Aorta (tissue), 5 donors: ENCODE data around the gene ULK4. TPM values are rescaled to one million over a fixed set of nuclear protein-coding genes. Genes with fewer than 3 reads are reported as not detected.
A peak's percentile ranks its signal among the peaks of the same experiment; 100 is the strongest.

Source experiments
- ATAC-seq: fragments of 200-7000 bp; cut with Tn5 transposase; one replicate; pipeline ENCODE4 v1.9.1; 2022; ENCODE audit warnings: moderate library complexity; ENCODE audit not compliant: low FRiP score
- DNase-seq, 2 donors: peaks; one replicate each; pipeline ENCODE4 v3.0.0-alpha.2; 2020
- H3K27ac ChIP-seq, 2 donors: one replicate each; pipeline ENCODE4 v1.5.1; 2013; ENCODE audit warnings: low read length in 2 of 2, mild to moderate bottlenecking in 2 of 2, moderate library complexity in 2 of 2, control low read depth in 1 of 2, inconsistent platforms in 1 of 2, low read depth in 1 of 2
- H3K27me3 ChIP-seq, 2 donors: one replicate each; pipeline ENCODE4 v1.6.1; 2013; ENCODE audit warnings: control low read depth in 1 of 2, low read length in 1 of 2, mild to moderate bottlenecking in 1 of 2, moderate library complexity in 1 of 2; ENCODE audit not compliant: insufficient read depth in 2 of 2, control insufficient read depth in 1 of 2
- H3K36me3 ChIP-seq, 2 donors: one replicate each; pipeline ENCODE4 v1.6.1; 2013; ENCODE audit warnings: control low read depth in 1 of 2, low read length in 1 of 2, mild to moderate bottlenecking in 1 of 2; ENCODE audit not compliant: insufficient read depth in 2 of 2, control insufficient read depth in 1 of 2
- H3K4me1 ChIP-seq, 2 donors: one replicate each; pipeline ENCODE4 v1.6.1; 2013; ENCODE audit warnings: low read length in 2 of 2, control low read depth in 1 of 2, mild to moderate bottlenecking in 1 of 2, moderate library complexity in 1 of 2; ENCODE audit not compliant: insufficient read depth in 2 of 2, control insufficient read depth in 1 of 2
- H3K4me3 ChIP-seq, 2 donors: one replicate each; pipeline ENCODE4 v1.5.1; 2013; ENCODE audit warnings: low read length in 2 of 2, control low read depth in 1 of 2, mild to moderate bottlenecking in 1 of 2
- H3K9me3 ChIP-seq: one replicate; pipeline ENCODE4 v1.6.1; 2013; ENCODE audit warnings: mild to moderate bottlenecking, low read length; ENCODE audit not compliant: control insufficient read depth
- WGBS, 2 donors: extraction: QIAGEN DNeasy Blood & Tissue Kit; methylation state at CpG; one replicate each; pipeline ENCODE4 v1.1.7; 2013; 5-methylcytosine and 5-hydroxymethylcytosine counted together
- intact Hi-C, 2 donors: fragments of 100-400 bp; cut with DNase I; formaldehyde crosslinking; loops; one replicate each; pipeline versions ENCODE4 v1.14.2 to v1.15.0; 2022
- polyA plus RNA-seq, 2 donors: library from polyadenylated mRNA; stranded (reverse); fragments of 200-250 nt; gene quantifications; one replicate each; pipeline ENCODE4 v1.2.3, GENCODE V29; 2013
- total RNA-seq, 2 donors: library from RNA; stranded (reverse); fragmentation: NEBNext Ultra II Directional; extraction: Animal tissue kit (Norgen Biotek cat#: 25700); gene quantifications; one replicate each; pipeline ENCODE4 v1.2.1, GENCODE V29; 2021
- donor health status: healthy with polysubstance abuse.
- donor health status: Bipolar disorder and iron deficiency.
- donor health status: DM: no; HTN: no; CAD: no.
- donor health status: DM: no; HTN: no; CAD: no.
- donor health status: DM: yes; HTN: yes; CAD: no.

ULK4 gene
- total and polyA plus RNA-seq, 4 donors = 1.1 to 15.2 (median 7.5) TPM

DNA sequence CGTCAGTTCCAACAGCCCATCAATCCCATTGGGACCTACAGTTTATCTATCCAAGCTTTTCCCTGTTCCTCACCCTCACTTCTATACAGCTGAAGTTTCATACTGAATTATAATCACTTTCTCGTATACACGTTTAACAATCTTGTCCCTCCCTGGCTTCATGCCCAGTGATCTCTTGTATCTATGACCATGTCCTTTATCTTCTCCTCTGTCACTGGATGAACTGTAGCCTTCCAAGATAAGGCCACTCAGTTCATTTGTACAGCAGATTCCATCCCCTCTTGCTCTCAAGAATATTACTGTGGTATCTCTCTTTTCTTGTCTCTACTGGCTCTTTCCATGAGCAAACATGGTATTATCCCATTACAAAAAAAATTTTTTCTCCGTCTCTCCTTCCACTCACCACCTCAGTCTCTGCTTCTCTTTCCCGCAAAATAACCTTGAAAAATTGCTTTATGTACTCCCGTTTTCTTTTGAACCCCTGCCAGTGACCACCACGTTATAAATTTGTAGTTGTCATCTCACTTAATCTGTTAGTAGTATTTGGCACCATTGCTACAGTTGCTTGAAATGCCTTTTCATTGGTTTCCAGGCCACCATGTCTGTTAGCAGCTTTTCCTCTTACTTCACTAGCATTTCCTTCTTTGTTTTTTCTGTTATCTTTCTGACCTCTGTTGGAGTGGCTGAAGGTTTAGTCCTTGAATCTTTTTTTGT is 753.2 kb downstream of the ULK4 start:
- ATAC-seq (no peak), DNase-seq (no peak)
- peaks cover 1 to 24% of the 10 kb centered on the region in 2 donors for H3K4me1 ChIP-seq
- no peaks in the 10 kb centered on the region for H3K27me3 ChIP-seq
- no peak overlapping the region for H3K27ac ChIP-seq
- no peaks in the 10 kb centered on the region for H3K36me3 ChIP-seq
- H3K9me3 ChIP-seq = no peaks in the 10 kb centered on the region
- WGBS, 2 donors = 56 to 61% methylated on average over 7 of the region's 7 CpGs
- intact Hi-C loops = loop anchor here in 1 of 2 donors (10.0 kb wide), 1 partner anchor 514 kb away; no protein-coding TSS in a partner anchor
- no peak overlapping the region for H3K4me3 ChIP-seq

- Histone ChIP-seq H3K36me3 (no peaks in the 10 kb centered on the region), H3K27me3 (no peaks in the 10 kb centered on the region), H3K9me3 (no peaks in the 10 kb centered on the region), H3K4me3 (no peak overlapping the region), H3K4me1 (peaks cover 3 to 18% of the 10 kb centered on the region in 2 donors), H3K27ac (no peak overlapping the region)
- no peak for ATAC-seq
- intact Hi-C loops = loop anchor here in 1 of 2 donors (10.0 kb wide), 1 partner anchor 513 kb away; no protein-coding TSS in a partner anchor
- 26 to 31% methylated on average over 1 of the region's 1 CpG for WGBS, 2 donors
- no peak for DNase-seq
Measured at GRCh38 chr3:41207355-41207754, 754.5 kb downstream of the ULK4 start.

DNA sequence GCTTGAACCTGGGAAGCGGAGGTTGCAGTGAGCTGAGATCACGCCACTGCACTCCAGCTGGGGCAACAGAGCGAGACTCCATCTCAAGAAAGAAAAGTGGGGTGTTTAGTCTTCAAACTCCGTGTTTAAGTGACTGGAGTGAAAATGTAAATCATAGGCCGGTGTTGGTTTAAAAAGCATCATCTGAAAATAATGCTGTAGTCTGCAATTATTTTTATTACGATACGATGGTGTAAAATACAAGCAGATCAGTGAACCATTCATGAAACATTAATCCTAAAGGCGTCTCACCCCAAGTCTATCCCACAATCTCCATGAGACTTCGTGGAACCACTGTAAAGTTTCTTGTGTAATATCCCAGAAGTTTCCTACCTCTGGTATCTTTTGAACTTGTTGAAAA is 756.3 kb downstream of the ULK4 start:
- WGBS, 2 donors = 88 to 90% methylated on average over 9 of the region's 9 CpGs
- intact Hi-C loops = loop anchor here in 1 of 2 donors (10.0 kb wide), 1 partner anchor 511 kb away; no protein-coding TSS in a partner anchor
- ATAC-seq (no peak), DNase-seq (no peak)
- H3K36me3 ChIP-seq = no peaks in the 10 kb centered on the region
- H3K9me3 ChIP-seq = no peaks in the 10 kb centered on the region
- H3K4me1 ChIP-seq = peaks cover 1 to 20% of the 10 kb centered on the region in 2 donors
- no peaks in the 10 kb centered on the region for H3K27me3 ChIP-seq
- H3K4me3 ChIP-seq = no peak overlapping the region
- H3K27ac ChIP-seq = no peak overlapping the region

DNA sequence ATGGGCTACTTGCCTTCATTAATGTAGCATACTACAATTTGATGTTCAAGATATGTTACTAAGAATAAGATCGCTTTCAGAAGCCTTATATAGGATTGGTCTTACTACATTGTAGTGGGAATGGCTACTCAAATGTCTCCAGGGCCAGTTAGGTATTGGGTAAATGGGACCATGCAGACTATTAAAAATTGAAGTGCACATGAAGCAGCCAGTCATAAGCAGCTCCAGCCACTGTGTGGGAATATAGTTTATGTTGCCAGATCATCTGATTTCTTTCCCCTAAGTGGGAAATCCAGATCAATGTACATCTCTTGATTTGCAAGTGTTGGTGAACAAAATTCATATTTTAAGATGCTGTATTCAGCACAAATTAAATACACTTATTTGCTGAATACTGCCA is 757.5 kb downstream of the ULK4 start:
- Histone ChIP-seq H3K9me3 (no peaks in the 10 kb centered on the region), H3K27ac (no peak overlapping the region), H3K27me3 (no peaks in the 10 kb centered on the region), H3K36me3 (no peaks in the 10 kb centered on the region), H3K4me3 (no peak overlapping the region), H3K4me1 (peaks cover 1 to 20% of the 10 kb centered on the region in 2 donors)
- intact Hi-C loops = loop anchor here (5.0 to 10.0 kb wide), 2 partner anchors 510 to 622 kb away; no protein-coding TSS in a partner anchor
- DNase-seq (no peak), ATAC-seq (no peak)
- whole genome bisulfite sequencing, 2 donors = 95 to 96% methylated on average over 1 of the region's 1 CpG

- no peak for DNase-seq
- Histone ChIP-seq H3K4me3 (peak overlapping the region in 1 of 2 donors; percentile 20), H3K4me1 (peaks cover 1 to 16% of the 10 kb centered on the region in 2 donors), H3K27me3 (no peaks in the 10 kb centered on the region), H3K36me3 (no peaks in the 10 kb centered on the region), H3K9me3 (no peaks in the 10 kb centered on the region), H3K27ac (no peak overlapping the region)
- no peak for ATAC-seq
- intact Hi-C loops = loop anchor here (2.0 to 10.0 kb wide), 3 partner anchors 508 to 621 kb away; no protein-coding TSS in a partner anchor
Measured at GRCh38 chr3:41202834-41203345, 759.0 kb downstream of the ULK4 start.

DNA sequence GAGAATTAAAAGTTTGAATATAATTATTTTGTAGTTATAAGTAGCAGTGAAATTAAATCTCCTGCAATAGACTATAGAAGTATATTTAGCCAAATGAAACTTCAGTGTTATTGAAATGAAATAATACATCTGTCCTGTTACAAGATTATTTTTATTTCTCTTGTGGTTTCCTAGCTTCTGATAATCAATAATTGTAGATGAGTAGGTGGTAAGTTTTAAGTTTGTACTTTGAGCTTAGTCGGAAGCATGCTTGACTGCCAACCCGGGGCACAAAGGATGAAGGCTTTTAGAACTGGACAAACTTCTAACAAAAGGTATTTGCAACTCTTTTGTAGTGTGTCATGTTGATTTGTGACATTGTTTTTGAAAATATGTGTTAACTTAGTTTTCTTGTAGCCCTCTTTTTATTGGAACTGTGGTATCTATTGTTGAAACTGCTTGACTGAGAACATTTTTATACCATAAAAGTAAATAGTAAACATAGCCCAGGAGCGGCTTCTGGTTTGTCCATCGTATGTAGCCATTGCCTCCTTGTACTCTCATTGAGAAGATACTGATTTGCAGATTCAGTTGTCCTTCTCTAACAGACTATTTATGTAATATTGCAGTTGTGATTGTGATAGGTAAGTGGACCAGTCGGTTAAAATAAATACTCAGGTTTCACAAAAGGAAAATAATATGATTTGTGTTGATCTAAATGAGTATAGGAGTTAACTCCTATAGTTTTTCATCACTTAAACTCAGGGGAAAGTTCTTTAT is 759.6 kb downstream of the ULK4 start:
- Histone ChIP-seq H3K36me3 (no peaks in the 10 kb centered on the region), H3K27me3 (no peaks in the 10 kb centered on the region), H3K9me3 (no peaks in the 10 kb centered on the region), H3K27ac (no peak overlapping the region), H3K4me3 (peak overlapping the region in 1 of 2 donors; percentile 20), H3K4me1 (peaks cover 1 to 10% of the 10 kb centered on the region in 2 donors)
- intact Hi-C loops = loop anchor here (2.0 to 10.0 kb wide), 3 partner anchors 507 to 620 kb away; no protein-coding TSS in a partner anchor
- no peak for ATAC-seq
- 75% methylated on average over 5 of the region's 5 CpGs for WGBS, 2 donors
- no peak for DNase-seq

DNA sequence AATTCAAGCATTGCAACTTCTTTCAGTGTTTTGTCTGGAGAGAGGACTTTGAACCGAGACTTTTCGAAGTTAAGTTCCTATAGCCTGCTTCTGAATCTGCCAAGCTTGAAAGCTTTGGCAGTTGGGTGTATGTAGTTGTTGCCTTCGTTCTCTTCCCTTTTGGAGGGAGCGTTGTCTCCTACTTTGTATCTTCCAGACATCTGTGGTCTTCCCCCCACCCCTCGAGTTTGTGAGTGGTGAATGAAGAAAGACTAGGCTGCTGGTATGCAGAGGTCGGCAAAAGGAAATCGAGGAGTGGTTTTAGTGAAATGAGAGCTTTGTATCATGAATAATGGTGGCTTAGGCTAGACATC is 761.3 kb downstream of the ULK4 start:
- 0 to 1% methylated on average over 7 of the region's 7 CpGs for WGBS, 2 donors
- no peak overlapping the region for H3K27ac ChIP-seq
- no peak for ATAC-seq
- H3K27me3 ChIP-seq = no peaks in the 10 kb centered on the region
- peak overlapping the region; percentile 50 to 98 for H3K4me3 ChIP-seq
- no peak for DNase-seq
- intact Hi-C loops = loop anchor here (5.0 to 10.0 kb wide), 2 partner anchors 506 to 618 kb away; no protein-coding TSS in a partner anchor
- no peaks in the 10 kb centered on the region for H3K9me3 ChIP-seq
- no peaks in the 10 kb centered on the region for H3K36me3 ChIP-seq
- peaks cover 1 to 3% of the 10 kb centered on the region in 2 donors for H3K4me1 ChIP-seq

GRCh38 chr3:41199866-41200668 is 761.8 kb downstream of the ULK4 start:
- ATAC-seq = peak; percentile 21
- WGBS, 2 donors = 1% methylated on average over 24 to 40 of the region's 40 CpGs

More at GRCh38 chr3:41199866-41200668, 761.8 kb downstream of the ULK4 start:
- Histone ChIP-seq H3K27ac (peak overlapping the region; percentile 28 to 62), H3K4me1 (peaks cover 1 to 3% of the 10 kb centered on the region in 2 donors), H3K9me3 (no peaks in the 10 kb centered on the region), H3K4me3 (peak overlapping the region; percentile 50 to 98), H3K27me3 (no peaks in the 10 kb centered on the region), H3K36me3 (no peaks in the 10 kb centered on the region)
- intact Hi-C loops = loop anchor here (1.0 to 10.0 kb wide), 3 partner anchors 323 to 618 kb away; no protein-coding TSS in a partner anchor
- peak in 1 of 2 donors; percentile 62 for DNase-seq
